GM10266 (cell line): ENCODE results near the gene SEC14L6.
"Not testable (repeated sequence)": the region's sequence is repeated elsewhere in the genome, so short reads cannot be mapped to it uniquely, and the experiment has no call there.

Experiments
- DNase-seq: peaks from one replicate; pipeline ENCODE4 v3.0.0; 2012; ENCODE audit errors: extremely low spot score
- TF ChIP-seq, protein P1 (sequence below): IDR thresholded peaks from 2 replicates; pipeline ENCODE4 v1.5.1; 2012; ENCODE audit warnings: mild to moderate bottlenecking, low read depth; ENCODE audit not compliant: control insufficient read depth, insufficient read depth; ENCODE audit errors: missing control alignments

Gene SEC14L6

GRCh38 chr22:30542811-30543188 is 3.7 kb downstream of the SEC14L6 start:
- DNase-seq = no peak
- TF ChIP-seq, protein P1, sequence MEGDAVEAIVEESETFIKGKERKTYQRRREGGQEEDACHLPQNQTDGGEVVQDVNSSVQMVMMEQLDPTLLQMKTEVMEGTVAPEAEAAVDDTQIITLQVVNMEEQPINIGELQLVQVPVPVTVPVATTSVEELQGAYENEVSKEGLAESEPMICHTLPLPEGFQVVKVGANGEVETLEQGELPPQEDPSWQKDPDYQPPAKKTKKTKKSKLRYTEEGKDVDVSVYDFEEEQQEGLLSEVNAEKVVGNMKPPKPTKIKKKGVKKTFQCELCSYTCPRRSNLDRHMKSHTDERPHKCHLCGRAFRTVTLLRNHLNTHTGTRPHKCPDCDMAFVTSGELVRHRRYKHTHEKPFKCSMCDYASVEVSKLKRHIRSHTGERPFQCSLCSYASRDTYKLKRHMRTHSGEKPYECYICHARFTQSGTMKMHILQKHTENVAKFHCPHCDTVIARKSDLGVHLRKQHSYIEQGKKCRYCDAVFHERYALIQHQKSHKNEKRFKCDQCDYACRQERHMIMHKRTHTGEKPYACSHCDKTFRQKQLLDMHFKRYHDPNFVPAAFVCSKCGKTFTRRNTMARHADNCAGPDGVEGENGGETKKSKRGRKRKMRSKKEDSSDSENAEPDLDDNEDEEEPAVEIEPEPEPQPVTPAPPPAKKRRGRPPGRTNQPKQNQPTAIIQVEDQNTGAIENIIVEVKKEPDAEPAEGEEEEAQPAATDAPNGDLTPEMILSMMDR = no peak

GRCh38 chr22:30541961-30542810 is 4.4 kb downstream of the SEC14L6 start:
- DNase-seq = no peak
- TF ChIP-seq, protein P1 = no peak

DNA sequence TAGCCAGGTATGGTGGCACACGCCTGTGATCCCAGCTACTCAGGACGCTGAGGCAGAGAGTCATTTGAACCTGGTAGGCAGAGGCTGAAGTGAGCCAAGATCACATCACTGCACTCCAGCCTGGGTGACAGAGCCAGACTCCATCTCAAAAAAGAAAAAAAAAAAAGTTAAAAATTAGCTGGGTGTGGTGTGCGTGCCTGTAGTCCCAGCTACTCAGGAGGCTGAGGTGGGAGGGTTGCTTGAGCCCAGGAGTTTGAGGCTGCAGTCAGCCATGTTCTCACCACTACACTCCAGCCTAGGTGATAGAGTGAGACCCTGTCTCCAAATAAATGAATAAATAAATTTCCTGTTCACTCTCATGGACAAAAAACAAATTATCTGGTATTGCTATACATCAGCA is 5.0 kb downstream of the SEC14L6 start:
- DNase-seq = not testable (repeated sequence)

GRCh38 chr22:30539368-30539767 is 7.2 kb downstream of the SEC14L6 start:
- TF ChIP-seq, protein P1 = no peak

DNA sequence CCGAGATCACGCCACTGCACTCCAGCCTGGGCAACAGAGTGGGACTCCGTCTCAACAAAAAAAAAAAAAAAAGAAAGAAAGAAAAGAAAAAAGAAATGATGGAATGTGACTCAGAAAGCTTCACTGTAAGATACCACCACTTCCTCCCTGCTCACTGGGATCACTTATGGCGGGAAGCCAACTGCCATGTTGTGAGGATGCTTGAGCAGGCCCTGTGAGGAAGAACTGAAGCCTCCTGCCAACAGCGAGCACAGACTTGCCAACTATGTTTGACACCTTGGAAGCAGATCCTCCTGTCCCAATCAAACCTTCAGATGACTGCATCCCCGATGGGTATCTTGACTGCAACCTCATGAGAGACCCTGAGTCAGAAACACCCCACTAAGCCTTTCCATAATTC is 8.3 kb downstream of the SEC14L6 start:
- TF ChIP-seq, protein P1 = no peak
- DNase-seq = no peak

More at GRCh38 chr22:30539368-30539767, 7.2 kb downstream of the SEC14L6 start:
- DNase-seq = no peak

GRCh38 chr22:30537083-30537731 is 9.3 kb downstream of the SEC14L6 start:
- TF ChIP-seq, protein P1 = no peak
- DNase-seq = no peak

- no peak for DNase-seq
These were observed 11.4 kb downstream of the SEC14L6 start for GRCh38 chr22:30535182-30535581.

More at GRCh38 chr22:30535182-30535581, 11.4 kb downstream of the SEC14L6 start:
- TF ChIP-seq, protein P1 = no peak
